GM12878 (cell line): ENCODE measurements around the gene RBM4B. TPM values are rescaled to one million over a fixed set of nuclear protein-coding genes. Genes with fewer than 3 reads are reported as not detected.

Experiments
- ATAC-seq: fragments of 200-7000 bp; cut with Tn5 transposase; 3 replicates; pipeline ENCODE4 v1.9.1; 2020; ENCODE audit warnings: mild to moderate bottlenecking, moderate library complexity
- BruUV-seq: library from RNA; stranded (reverse); fragments of 400-500 nt; replicated peaks from 2 replicates; lab custom pipeline; 2021; lab: Mats Ljungman, UMichigan
- CTCF ChIA-PET: fragments of 300-600 bp; sonication (Branson Sonifier 250); formaldehyde crosslinking; extraction: SDS; loops from one replicate; lab custom pipeline; 2021; ENCODE audit warnings: inconsistent platforms; lab: Yijun Ruan, JAX
- POLR2A ChIA-PET: fragments of 350-600 bp; formaldehyde crosslinking; extraction: SDS; loops from one replicate; lab custom pipeline; 2021; ENCODE audit warnings: inconsistent platforms; lab: Charles Lee
- RAD21 ChIA-PET: fragments of 300-600 bp; sonication (Branson Sonifier 250); formaldehyde crosslinking; loops from one replicate; lab custom pipeline; 2023; ENCODE audit warnings: antibody characterized with exemption; ENCODE audit not compliant: unreplicated experiment; lab: Charles Lee
- SMC1A ChIA-PET: fragments of 300-600 bp; sonication (Branson Sonifier 250); formaldehyde crosslinking; loops from one replicate; lab custom pipeline; 2023; ENCODE audit not compliant: unreplicated experiment, uncharacterized antibody; lab: Charles Lee
- DNase-seq: peaks from one replicate; pipeline ENCODE4 v3.0.0-alpha.2; 2011; ENCODE audit warnings: low read depth, low spot score
- FAIRE-seq: peaks from 3 replicates; lab custom pipeline; 2011; peaks lifted over from hg19 to GRCh38; lab: Jason Lieb, UNC
- H2AFZ ChIP-seq: 2 replicates; pipeline ENCODE4 v1.6.0; 2011; ENCODE audit warnings: low read depth, low read length, control low read depth; ENCODE audit not compliant: control insufficient read depth
- H3K27ac ChIP-seq: 2 replicates; pipeline ENCODE4 v1.5.1; 2011; ENCODE audit warnings: control low read depth; ENCODE audit not compliant: control insufficient read depth, insufficient read depth
- H3K27me3 ChIP-seq, 2 experiments: replicated peaks in 1 of 2; 2 replicates each; pipeline versions ENCODE4 v1.6.0 to v1.6.1; 2011; ENCODE audit warnings: low read length in 1 of 2; ENCODE audit not compliant: control insufficient read depth in 2 of 2, insufficient read depth in 2 of 2
- H3K36me3 ChIP-seq, 2 experiments: 2 replicates each; pipeline ENCODE4 v1.5.1; 2011; ENCODE audit warnings: low read length in 1 of 2; ENCODE audit not compliant: control insufficient read depth in 2 of 2, insufficient read depth in 2 of 2
- H3K4me1 ChIP-seq: 2 replicates; pipeline ENCODE4 v1.6.1; 2011; ENCODE audit warnings: mild to moderate bottlenecking, low read length, moderate library complexity, mixed read lengths; ENCODE audit not compliant: control insufficient read depth, insufficient read depth
- H3K4me2 ChIP-seq: 2 replicates; pipeline ENCODE4 v1.6.0; 2011; ENCODE audit warnings: control low read depth; ENCODE audit not compliant: control insufficient read depth, insufficient read depth
- H3K4me3 ChIP-seq: fragments of 200-600 bp; sonication (generic); 2 replicates; pipeline ENCODE4 v1.5.1; 2016
- H3K79me2 ChIP-seq: 2 replicates; pipeline ENCODE4 v1.6.0; 2011; ENCODE audit warnings: low read length; ENCODE audit not compliant: control insufficient read depth, insufficient read depth
- H3K9ac ChIP-seq: 2 replicates; pipeline ENCODE4 v1.8.0; 2011; ENCODE audit warnings: low read length, control low read depth, mixed read lengths; ENCODE audit not compliant: control insufficient read depth, insufficient read depth
- H3K9me3 ChIP-seq: replicated peaks from 3 replicates; pipeline ENCODE4 v1.5.1; 2011; ENCODE audit warnings: mild to moderate bottlenecking, low read length; ENCODE audit not compliant: control insufficient read depth, insufficient read depth
- H4K20me1 ChIP-seq: 2 replicates; pipeline ENCODE4 v1.6.0; 2011; ENCODE audit not compliant: control insufficient read depth, insufficient read depth
- GATAD2B ChIP-seq: fragments of 450-650 bp; conservative IDR thresholded peaks from 2 replicates; pipeline ENCODE4 v1.6.1; 2017; ENCODE audit warnings: low read depth, mild to moderate bottlenecking, moderate library complexity
- YY1 ChIP-seq: IDR thresholded peaks from 2 replicates; pipeline ENCODE4 v1.6.1; 2011; ENCODE audit warnings: low read depth, mild to moderate bottlenecking, low read length
- ZBED1 ChIP-seq: IDR thresholded peaks from 2 replicates; pipeline ENCODE4 v1.6.1; 2016; ENCODE audit warnings: borderline replicate concordance
- ZNF217 ChIP-seq: fragments of 450-650 bp; IDR thresholded peaks from 2 replicates; pipeline ENCODE4 v1.6.1; 2017; ENCODE audit warnings: antibody characterized with exemption, mild to moderate bottlenecking
- WGBS: methylation state at CpG from one replicate; pipeline ENCODE4 v1.1.6; 2016; ENCODE audit warnings: low lambda C conversion rate; ENCODE audit not compliant: insufficient replicate concordance, insufficient coverage; ENCODE audit errors: missing lambda C conversion rate; 5-methylcytosine and 5-hydroxymethylcytosine counted together
- in situ Hi-C: fragments of 300-500 bp; cut with MboI; formaldehyde crosslinking; loops from 9 replicates; pipeline ENCODE4 v1.14.3; 2018; ENCODE audit warnings: mixed read lengths
- intact Hi-C: fragments of 100-400 bp; cut with micrococcal nuclease; formaldehyde crosslinking; loops from one replicate; pipeline ENCODE4 v1.14.2; 2022; ENCODE audit not compliant: unreplicated experiment
- polyA plus RNA-seq, 11 experiments: library from polyadenylated mRNA; depleted of rRNA in 4 of 11; unstranded in 6 of 11; stranded (reverse) in 5 of 11; fragments of >200 nt; fragmentation: Nextera tagmentation in 4 of 11; fragmentation: Illumina TruSeq in 1 of 11; extraction: Ambion mirVana in 4 of 11; extraction: Trizol in 1 of 11; gene quantifications; 1 replicate in 1 of 11; 2 replicates in 10 of 11; pipeline versions ENCODE4 v1.2.1 to v1.2.3, GENCODE V29; 2011 to 2016; ENCODE audit warnings: inconsistent platforms in 2 of 11, missing spikeins in 2 of 11, low read depth in 1 of 11
- total RNA-seq, 4 experiments: library from RNA; depleted of rRNA in 3 of 4; stranded (reverse); fragments of >200 nt in 3 of 4; fragmentation: Illumina TruSeq in 1 of 4; extraction: Trizol in 1 of 4; gene quantifications; 2 replicates each; pipeline versions ENCODE4 v1.2.1 to v1.2.3, GENCODE V29; 2013 to 2021
- TF ChIP-seq, protein P1 (sequence below): fragments of 450-650 bp; IDR thresholded peaks from 2 replicates; pipeline ENCODE4 v1.6.1; 2016; ENCODE audit warnings: mild to moderate bottlenecking

The RBM4B gene
- total and polyA plus RNA-seq, 10 of the 15 experiments (the other 5 are each of a cell fraction or from before 2014, with no cell fraction given) = 16.1 to 37.0 (median 21.6) TPM

DNA sequence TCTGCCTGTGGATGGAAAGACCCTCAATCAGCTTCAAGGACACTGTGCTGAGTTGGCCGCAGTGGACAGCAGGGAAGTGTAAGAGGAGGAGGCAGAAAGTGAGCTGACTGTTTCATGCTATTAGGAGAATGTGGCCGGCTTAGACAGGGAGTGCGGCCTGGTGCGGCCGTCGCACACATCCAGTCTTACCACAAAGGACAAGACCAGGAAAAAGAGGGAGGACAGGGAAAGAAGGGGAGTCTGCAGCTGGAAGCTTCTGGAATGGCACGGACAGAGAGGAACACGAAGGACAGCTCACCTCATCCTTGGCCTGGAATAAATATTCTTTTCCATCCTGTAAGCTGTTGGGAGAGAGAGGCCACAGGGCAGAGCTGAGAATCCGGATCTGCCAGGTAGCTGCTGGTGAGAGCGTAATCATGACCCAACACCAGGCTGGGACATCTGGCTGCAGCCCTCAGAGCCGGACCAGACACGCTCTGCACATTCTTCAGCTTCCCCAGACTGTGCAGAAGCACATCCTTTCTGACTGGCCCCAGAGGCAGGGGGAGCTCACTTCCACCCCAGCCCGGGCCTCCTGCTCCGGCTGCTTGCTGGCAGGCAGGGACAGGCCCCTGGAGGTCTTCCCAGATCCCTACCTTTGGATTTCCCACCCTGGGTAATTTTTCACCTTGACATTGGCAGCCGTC lies 8.6 kb upstream of the RBM4B start:
- H3K27ac ChIP-seq = no peak overlapping the region
- no peak overlapping the region for H3K4me3 ChIP-seq
- 57% methylated on average over 15 of the region's 15 CpGs for WGBS
- H3K9me3 ChIP-seq = no peaks in the 10 kb centered on the region
- FAIRE-seq (no peak), ATAC-seq (no peak), DNase-seq (no peak)
- no peak overlapping the region for H2AFZ ChIP-seq
- no peak overlapping the region for H3K4me2 ChIP-seq
- POLR2A ChIA-PET = no interaction called here
- RAD21 ChIA-PET = interaction anchor here (1.7 kb wide), 1 partner anchor 9 kb away, joined by 4 read pairs; no protein-coding TSS in a partner anchor
- H4K20me1 ChIP-seq = no peaks in the 10 kb centered on the region
- no peaks in the 10 kb centered on the region for H3K79me2 ChIP-seq
- no peaks in the 10 kb centered on the region for H3K27me3 ChIP-seq
- no peaks in the 10 kb centered on the region for H3K36me3 ChIP-seq
- BruUV-seq = no TSS peak
- H3K9ac ChIP-seq = no peak overlapping the region
- TF ChIP-seq YY1 (no peak), GATAD2B (no peak), ZNF217 (no peak), ZBED1 (no peak)
- TF ChIP-seq, protein P1, sequence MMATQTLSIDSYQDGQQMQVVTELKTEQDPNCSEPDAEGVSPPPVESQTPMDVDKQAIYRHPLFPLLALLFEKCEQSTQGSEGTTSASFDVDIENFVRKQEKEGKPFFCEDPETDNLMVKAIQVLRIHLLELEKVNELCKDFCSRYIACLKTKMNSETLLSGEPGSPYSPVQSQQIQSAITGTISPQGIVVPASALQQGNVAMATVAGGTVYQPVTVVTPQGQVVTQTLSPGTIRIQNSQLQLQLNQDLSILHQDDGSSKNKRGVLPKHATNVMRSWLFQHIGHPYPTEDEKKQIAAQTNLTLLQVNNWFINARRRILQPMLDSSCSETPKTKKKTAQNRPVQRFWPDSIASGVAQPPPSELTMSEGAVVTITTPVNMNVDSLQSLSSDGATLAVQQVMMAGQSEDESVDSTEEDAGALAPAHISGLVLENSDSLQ = no peak
- TF ChIP-seq, all 136 proteins: peak for 0
- CTCF ChIA-PET = interaction anchor here (0.8 to 1.6 kb wide), 4 partner anchors 8 to 152 kb away, joined by 3 to 4 read pairs (median 4); no protein-coding TSS in a partner anchor
- in situ Hi-C loops = no loop called here
- SMC1A ChIA-PET = no interaction called here
- H3K4me1 ChIP-seq = no peaks in the 10 kb centered on the region
- intact Hi-C loops = no loop called here
